Activated CD4-positive, CD25-positive, alpha-beta regulatory T cell treated with anti-CD3 and anti-CD28 coated beads, Interleukin-2, amount 50 U/mL, for 72 hours (primary cell): ENCODE data around the gene KLF13.

Experiments used
- DNase-seq: peaks from one replicate; pipeline ENCODE4 v3.0.0; 2021

The KLF13 gene

DNA sequence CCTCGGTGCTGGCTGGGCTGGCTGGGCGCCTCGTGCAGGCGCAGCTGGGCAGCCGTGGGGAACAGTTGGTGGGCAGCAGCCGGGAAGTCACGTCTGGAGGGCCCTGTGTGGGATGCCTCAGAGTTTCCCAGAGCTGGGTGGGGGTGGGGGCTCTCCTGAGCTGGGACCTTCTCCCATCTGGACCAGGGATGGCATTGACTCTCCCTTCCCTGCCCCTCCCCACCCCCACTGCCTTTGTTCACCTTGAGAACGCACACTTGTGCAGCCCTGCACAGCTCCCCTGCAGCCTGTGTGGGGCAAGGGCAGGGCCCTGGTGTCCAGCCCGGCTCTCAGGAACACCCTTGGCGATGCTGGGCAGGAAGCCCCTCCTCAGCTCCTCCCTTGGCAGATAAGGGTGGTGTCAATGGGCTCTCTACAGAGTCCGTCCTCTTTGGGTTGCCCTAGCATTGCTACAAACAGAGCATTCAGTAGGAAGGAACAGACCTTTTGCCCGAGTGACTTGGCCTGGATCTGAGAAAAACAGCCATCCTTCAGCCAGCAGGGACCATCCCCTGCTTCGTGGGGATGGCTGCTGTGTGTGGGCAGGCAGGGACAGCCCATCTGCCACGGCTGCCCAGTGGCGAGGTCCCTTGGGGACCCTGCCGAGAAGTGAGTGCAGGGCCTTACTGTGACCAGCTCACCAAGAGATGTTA lies 25.5 kb upstream of the KLF13 start:
- DNase-seq = no peak

DNA sequence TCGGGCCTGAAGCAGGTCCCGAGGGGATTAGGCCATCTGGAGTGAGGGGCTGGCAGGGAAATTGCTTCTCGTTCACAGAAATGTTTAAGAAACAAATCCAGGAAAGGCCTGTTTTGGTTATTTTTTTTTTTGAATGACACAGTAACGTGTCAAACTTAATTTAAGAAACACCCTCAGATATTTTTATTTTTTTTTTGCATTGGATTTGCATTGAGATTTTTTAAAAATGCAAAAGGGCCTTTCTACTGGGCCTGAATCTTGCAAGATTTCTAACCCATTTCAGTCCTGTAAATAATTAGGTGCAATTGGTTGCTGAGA lies 25.0 kb upstream of the KLF13 start:
- no peak for DNase-seq

DNA sequence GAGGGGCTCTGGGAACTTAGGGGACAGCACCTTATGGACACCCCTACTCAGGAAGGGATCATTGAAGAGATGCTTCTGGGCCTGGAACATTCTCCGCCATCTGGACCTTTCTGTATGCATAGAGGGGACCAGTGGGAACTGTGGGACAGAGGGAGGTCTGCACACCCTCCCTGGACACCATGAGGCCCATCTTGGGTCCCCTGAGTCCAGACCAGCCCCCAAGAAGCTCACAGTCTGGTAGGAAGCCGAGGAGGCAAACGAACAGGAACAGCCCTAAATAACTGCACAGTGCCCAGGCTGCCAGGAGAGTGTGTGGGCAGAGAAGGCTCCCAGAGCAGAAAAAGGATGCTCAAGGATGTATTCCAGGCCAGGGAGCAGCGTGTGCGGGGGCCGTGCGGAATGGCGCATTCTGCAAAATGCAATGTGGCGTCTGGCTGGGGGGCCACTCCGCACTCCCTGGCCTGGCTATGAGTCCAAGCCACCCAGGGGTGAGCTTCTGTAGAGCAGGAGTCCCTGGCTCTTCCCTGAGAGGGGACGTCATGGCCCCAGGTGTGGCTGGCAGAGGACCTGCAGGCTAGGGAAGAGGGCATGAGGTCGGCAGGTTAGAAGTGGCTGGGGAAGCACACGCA lies 24.5 kb upstream of the KLF13 start:
- DNase-seq = no peak

DNA sequence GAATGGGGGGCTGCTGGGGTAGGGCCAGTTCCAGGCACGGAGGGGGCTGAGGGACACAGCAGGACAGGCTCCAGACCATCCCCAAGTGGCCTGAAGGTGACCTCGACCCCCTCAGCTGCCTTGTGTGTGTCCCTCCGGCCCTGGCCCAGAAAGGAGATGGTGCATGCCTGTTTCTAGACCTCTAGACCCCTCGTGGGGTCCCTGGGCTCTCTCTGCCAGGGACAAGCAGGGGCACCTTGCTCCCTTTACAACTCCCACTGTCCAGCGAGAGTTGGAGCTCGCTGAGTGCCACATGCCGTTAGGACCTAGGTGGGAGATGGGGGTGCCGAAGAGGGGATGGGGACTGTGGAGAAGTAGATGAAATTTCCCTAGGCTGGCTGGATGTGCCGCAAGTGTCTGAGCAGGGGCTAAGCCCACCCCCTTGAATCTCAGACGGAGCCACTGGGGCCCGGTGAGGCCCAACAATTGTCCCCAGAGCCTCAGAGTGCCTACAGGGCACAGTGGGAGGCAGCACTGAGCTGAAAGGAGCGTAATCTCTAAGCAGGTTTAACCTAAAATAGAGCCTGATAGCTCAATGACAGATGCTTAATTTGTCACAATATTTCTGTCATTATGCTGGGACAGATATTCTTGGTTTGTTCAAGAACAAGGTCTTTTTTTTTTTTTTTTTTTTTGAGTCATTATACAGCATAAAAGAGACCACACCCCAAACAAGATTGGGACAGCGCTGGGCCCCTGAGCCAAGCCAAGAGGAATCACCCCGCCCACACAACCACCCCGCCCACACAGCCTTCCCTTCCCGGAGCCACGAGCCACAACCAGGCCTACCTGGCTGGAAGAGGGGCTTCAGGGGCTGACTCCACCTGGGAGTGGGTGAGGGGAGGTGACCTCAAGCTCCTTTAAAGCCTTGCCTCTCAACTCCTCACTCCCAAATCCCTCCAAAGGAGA lies 23.6 kb upstream of the KLF13 start:
- no peak for DNase-seq

DNA sequence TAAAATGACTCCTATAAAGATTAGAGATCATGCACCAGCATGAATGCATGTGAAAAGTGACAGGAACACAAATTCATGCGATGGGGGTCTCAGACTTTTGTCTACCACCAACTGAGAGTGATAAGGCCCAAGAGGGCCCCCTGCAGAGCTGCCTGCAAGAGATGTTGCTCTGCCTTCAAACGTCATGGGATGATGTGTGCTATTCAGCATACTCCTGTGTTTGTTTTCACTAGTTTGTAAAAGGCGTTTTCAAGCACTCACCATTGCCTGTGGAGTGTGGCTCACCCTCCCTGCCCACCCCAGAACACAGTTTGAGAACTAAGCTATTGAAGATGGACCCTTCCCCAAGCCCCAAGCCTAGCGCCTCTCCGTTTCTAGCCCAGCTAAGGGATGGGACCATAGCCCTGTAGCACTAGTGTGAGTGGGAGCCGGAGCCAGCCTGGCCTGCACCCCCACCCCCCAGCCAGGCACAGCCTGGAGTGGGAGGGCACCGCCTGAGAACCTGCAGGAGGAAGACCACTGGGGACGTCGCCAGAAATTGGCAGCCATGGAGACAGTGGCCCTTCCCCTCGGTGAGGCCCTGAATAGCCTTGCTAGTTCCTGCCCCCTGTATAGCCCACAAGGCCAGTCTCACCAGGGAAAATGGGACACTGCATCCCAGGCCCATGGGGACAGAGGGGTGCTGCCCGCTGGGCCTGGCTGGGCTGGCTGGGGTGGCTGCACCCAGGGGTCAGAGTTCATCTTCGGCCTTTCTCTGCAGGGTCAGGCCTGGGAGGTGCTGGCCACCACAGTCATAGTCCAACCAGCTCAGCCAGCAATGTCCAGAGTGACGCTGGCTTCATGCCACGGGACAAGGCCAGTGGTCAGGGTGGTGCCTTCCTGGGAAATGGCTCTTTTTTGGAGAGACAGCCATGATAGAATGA lies 22.6 kb upstream of the KLF13 start:
- DNase-seq = no peak

DNA sequence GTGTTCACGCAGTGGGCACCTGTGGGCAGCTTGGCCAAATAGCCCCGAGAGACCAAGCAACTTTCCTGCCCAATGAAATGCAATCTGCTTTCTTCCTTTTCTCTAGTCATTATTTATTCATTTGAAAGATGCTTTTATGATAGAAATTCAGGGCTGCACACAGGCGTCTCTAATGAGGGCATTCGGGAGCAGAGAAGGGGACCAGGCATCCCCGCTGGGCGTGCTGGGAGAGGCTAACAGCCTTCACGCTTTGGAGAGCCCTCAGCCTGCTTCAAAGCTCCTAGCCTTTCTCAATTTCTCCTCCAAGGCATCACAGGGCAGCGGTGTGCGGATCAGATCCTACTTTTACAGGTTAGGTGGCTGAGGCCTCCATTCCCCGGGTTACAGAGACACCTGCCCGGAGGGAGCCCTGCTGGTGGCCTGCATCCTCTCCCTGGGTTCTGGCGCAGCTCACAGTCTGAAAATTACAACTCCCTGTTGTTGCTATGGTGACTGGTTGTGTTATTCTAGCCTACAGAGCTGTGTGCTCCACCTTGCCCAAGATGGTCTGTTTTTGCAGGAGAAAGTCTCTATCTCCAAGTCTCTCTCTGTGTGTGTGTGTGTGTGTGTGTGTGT lies 21.8 kb upstream of the KLF13 start:
- no peak for DNase-seq

DNA sequence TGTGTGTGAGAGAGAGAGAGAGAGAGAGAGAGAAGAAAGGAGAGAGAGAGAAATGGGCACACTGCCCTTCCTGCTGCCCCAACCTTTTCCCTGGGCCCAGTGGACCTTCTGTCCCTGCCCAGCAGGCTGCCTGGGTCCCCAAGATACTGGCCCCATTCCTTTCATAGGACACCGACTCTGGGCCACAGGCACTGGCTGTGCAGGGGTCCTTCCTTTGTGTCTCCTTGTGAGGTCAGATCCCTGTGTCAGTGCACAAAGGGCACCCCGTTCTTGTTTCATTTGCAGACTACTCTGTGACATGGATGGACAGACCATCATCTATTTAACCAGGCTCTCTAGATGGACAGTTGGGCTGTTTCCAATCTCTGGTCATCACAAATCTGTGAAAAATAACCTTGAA lies 21.3 kb upstream of the KLF13 start:
- no peak for DNase-seq

DNA sequence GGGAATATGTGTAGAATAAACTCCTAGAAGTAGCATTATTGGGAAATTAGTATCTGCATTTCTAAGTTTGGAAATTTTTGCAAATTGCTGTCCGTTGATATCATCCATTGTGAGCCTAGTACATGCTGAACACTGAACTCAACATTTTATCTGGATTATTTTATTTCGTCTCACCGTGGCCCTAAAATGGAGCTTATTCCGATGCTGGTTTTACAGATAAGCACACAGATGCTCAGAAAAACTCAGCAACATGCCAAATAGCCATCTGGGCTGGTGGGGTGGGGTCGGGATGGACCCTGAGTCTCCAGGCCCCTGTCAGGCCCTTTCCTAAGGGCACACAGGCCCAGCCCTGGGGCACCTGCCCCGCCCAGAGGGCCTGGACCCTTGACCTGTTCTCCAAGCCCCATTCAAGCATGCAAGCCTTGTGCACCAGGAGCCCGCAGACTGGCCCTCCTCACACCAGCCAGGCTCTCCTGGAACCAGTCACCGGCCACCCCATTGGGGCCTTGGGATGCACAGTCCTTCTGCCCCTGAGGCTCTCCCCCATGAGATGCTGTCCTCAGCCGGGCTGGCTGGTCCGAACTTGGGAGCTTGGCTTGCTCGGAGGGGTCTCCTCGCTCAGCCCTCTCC lies 20.7 kb upstream of the KLF13 start:
- no peak for DNase-seq

DNA sequence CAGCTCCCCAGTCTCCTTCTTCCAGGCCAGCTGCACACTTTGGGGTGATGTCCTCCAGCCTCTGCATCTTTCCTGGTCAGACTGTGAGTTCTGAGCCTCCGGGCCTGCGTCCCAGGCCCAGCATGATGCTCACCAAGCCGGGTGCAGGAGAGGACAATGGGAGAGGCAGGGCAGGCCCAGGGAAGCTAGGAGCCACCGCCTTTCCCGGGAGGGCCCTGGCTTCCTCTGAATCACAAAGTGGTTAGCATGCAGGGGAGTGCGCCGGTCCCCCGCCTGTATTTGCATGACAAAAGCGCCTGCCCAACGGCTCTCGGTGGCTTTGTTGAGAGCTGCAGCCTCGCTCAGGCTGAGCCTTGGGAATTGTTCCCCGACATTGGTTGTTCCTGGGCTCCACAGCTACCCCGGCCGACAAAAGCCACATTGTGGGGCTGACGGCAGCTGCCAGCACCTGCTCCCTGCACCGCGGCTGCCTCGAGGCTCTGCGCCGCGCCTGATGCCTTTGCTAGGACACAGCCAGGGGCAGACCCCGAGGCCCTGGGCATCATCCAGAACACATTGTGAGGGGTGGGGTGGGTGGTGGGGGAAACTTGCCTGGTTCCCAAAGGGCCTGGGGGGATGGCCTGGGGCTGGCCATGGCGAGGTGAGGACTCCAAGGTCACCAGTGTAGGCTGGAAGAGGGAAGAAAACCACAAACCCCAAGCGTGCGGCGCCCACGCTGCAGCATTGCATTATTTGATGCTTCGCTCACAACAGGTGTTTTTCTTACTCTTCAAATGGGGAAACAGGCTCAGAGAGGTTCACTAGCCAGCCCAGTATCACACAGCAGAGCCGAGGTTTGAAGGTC lies 20.0 kb upstream of the KLF13 start:
- DNase-seq = no peak

DNA sequence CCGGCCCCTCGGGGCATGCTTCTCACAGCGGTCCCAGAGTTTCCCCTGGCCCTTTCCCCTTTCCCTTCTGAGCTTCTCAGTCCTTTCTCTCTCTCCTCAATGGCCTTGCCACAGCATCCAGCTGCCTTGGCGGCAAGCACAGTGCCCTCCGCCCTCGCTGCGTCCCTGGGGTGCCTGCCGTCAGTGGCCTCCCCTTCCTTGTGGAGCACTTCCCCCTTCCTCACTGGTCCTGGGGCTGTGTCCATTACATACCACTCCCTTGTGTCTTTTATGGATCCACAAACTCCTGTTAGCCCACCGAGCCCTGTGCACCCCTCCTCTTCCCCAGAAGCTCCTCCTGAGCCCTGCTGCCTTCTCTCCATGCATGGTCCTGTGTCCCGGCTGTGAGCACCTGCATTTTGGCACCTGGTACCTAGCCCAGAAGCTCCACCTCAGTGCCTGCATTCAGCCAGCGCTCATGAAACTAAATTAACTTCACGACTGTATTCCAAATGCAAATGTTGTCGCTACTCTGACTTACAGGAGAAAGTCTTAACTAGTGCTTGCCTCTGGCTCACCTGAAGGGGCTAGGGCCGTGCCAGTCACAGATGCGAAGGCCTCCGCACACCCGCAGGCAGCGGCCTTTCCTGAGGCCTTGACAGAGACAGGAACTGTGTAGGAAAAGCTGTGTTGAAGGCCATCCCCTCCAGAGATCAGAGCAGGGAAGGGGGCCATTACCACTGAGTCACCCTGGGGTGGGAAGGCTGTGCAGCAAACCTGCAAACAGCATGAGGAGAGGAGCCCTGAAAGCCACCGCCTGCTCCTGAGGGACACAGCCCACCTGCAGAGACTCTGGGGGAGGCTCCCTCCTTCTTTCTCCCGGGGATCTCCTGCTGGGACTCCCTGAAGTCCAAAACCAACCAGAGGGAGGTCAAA lies 19.1 kb upstream of the KLF13 start:
- no peak for DNase-seq

DNA sequence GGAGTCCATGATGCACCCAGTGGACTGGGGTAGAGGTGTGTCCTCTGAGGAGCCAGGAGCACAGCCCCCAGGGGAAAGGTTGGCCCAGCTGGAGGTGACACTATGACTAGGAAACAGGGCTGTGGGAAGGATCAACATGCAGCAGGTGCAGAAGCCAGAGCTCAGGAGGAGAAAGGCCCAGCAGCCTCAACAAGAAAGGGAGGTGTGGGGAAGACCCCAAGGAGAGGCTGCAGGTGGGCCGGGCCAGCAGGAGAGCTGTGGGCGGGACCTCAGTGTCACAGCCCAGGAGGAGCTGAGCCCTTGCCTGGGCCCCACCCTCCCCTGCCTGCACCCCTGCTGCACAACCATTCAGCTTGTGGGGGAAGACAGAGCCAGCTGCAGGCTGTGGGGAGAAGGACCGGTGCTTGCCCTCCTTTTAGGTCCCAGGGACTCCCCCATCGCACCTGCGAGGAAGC lies 18.4 kb upstream of the KLF13 start:
- DNase-seq = no peak

DNA sequence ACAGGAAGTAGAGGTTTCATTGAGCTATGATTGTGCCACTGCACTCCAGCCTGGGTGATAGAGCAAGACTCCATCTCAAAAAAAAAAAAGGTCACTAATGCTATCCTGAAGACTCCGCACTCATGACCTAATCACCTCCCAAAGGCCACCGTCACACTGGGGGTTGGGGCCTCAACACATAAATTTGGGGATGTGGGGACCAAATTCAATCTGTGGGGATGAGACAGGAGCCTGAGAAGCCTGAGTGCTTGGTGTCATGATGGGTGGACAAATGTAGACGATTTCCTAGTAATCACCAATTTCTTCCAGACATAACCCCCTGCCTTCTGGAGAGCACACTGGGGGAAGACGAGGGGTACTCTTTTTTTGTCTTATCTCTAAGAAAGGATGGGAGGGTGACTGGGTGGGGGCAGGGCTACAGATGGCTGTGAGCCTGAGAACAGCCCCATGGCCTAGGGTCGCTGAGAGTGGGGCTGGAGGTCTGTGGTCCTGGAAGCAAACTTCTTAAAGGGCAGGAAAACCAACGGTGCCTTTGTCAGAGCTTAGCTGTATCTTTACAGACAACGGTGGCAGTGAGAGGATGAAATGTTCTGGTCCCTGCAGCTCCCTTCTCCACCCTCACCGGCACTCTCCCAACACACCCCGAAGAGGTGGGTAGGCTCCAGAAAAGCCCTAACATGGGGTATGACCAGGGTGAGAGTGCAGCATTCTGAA lies 16.6 kb upstream of the KLF13 start:
- no peak for DNase-seq

DNA sequence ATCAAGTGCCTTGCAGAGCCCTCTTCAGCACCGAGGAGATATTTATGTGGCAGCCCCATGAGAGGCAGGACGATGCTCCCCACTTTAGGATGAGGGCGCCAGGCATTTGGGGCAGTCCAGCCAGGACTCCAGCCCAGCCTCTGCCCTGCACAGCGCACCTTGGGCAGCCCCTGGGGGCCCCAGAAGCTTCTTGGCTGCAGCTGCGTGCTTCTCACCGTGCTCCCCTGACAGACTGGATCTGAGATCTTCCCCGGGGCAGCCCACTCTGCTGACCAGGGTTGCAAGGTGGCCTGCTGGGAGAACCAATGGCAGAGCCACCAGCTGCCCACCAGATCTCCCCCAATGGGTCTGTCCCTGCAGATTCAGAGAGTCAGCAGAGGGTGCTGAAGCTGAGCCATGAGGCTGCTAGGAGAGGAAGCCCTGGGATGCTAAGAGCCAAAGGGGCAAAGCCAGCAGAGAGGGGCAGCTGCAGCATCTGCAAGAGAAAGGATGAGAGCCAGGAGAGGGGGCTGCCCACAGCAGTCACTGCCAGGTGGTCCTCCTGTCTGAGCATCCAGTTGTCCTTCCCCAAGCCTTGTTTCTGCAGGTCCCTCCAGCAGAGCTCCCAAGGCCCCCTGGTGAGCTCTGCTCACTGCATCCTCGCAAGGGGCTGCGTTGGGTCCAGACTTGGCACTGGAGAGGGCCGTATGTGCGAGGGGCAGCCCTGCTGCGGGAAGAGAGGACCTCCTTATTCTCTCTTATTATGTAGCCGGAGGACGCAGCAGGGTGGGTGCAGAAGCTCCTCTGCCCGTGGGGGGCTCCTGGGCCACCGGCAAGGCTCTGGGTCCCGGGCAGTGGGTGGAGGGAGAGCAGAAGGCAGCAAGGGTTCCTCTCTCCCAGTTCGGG lies 14.7 kb upstream of the KLF13 start:
- DNase-seq = no peak

DNA sequence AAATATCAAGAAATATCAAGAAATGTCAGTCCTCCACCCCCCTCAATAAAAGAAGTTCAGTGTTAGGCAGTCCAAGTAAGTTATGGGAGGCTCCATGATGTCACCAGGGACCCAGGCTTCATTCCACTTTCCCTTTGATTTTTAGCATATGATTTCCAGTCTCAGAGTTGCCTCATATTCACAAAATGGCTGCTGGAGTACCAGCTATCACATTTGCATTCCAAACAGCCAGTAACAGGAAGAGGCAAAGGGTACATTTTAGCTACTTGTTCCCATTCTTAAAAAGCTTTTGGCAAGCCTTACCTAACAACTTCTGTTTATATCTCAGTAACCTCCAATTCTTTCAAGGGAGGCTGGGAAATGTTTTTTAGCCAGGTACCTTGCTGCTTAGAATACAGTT lies 13.4 kb upstream of the KLF13 start:
- DNase-seq = no peak

DNA sequence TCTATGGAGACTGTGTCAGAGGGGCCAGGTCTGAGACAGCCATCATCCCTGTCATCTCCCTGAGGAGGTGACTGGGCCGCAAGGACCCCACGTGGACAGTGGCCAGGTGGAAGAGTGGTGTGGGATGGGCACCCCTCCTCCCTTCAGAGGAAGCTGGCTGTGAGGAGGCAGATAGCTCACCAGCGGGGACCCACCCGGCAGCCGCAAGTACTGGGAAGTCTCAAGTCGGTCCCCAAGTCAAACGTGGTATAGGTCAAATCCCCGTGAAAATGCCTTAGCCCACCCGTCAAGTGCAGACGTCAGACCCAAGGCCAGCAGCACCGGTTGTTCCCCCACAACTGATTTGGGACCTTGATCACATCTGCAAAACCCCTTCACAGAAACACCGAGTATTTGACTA lies 12.3 kb upstream of the KLF13 start:
- DNase-seq = no peak

DNA sequence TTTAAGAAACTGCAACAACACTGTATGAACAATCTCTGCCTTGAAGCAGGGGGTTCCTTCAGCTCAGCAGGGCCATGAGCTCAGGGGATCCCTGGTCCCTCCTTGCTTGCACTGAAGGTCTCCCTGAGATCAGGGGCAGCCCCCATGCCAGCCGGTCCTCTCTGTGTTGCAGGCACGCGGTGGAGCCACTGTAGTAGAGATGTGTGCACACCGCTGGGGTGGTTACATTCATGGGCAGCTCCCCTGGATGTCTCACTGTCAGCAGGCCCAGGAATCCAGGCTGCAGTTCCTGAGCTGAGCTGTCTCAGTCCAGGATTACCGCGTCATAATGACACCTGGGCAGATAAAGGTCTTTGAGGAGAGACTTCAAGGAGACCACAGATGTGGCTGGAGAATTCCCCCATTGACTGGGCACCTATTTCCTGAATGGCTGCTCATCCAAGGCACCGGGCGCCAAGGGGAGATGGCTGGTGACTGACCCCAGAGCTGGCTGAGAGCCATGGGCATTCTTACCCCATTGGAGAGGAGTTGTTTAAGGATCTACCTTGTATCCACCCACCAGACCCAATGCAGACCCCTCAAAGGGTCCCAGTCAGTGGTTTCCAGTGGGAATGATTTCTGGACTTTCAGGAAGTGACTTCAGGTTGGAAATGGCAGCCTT lies 10.4 kb upstream of the KLF13 start:
- no peak for DNase-seq

DNA sequence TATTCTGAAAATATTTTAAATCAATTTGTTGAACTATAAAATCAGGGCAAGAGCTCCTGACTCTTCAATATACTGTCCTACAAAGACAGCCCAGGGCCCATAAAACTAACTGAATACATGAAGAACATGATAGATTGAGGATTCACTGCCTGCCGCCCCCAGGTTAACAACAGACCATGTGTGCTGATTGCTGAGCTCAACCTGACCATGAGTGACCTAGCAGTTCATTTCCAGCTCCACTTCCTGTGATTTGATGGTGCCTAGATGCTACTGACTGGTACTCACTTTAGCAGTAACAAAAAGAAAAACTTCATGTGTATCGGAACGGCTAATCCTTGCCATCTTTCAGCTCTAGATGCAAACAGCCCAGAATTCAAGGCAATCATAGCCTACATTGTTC lies 9.6 kb upstream of the KLF13 start:
- no peak for DNase-seq
